ENCODE results near the gene UPF2. TPM values are rescaled to one million over a fixed set of nuclear protein-coding genes. Genes with fewer than 3 reads are reported as not detected.

UPF2 gene
- total and polyA plus RNA-seq, 4 donors, result 6.6 to 19.6 (median 16.4) TPM

DNA sequence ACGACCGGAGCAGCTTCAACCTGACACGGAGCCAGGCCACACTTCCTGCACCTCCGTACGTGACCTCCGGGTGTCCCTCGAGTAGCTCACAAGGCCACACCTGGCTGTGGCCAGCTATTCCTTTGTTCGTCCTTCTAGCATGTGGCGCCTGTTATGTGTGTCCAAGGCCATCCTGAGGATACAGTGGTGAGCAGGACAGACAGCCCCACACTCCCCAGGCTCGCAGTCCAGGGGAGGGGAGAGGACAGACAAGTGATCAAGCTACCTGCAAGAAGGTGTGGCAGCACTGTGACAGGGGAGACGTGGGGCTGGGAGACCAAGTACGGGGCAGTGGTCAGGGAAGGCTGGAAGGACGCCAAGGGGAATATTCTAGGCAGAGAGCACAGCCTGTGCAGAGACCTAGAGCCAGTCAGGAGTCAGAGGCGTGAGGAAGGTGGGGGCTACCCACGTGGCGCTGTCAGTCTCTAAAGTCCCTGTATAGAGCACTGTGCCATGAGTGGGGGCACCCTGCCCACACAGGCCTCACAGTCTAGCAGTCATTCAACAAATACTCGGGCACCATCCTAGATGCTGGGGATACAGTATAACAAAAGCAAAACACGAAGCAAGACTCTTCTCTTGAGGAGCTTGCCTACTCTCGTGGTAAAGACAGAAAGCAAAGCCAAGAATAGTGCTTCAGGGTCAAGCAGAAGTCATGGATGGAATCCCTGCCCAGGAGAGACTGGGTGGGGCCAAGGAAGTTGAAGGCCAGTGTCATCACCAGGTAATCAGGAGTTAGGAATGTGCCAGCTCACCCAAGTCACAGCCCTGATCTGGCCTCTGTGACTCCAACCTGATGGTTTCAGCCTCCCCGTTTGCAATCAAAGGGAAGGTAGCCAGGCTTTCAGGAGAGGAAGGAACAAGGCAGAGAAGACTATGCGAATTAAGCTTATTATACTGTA, 160.9 kb downstream of the UPF2 start:
- no peaks in the 10 kb centered on the region for H3K9me3 ChIP-seq (ENCODE audit: control insufficient read depth in 4 of 4, low read length in 3 of 4)
- H3K9ac ChIP-seq (ENCODE audit: low read depth in 1 of 2, low read length in 2 of 2), result no peak overlapping the region
- peaks cover 2 to 10% (median 8%) of the 10 kb centered on the region in 4 donors for H3K4me1 ChIP-seq (ENCODE audit: control insufficient read depth in 4 of 4, insufficient read depth in 4 of 4, low read length in 3 of 4)
- WGBS, result 87% methylated on average over 21 of the region's 21 CpGs
- no peak overlapping the region for H3K4me3 ChIP-seq (ENCODE audit: low read depth in 1 of 3, low read length in 3 of 3)
- DNase-seq (ENCODE audit: low spot score), result no peak
- H3K27ac ChIP-seq (ENCODE audit: low read depth in 1 of 2, low read length in 2 of 2), result no peak overlapping the region
- TF ChIP-seq RAD21 (IDR thresholded peaks at IDR 0.05) (peak; percentile 63 to 78), ZBTB33 (IDR thresholded peaks at IDR 0.05) (no peak), CTCF (IDR thresholded peaks at IDR 0.05; ENCODE audit: low read depth, low read length, missing input control) (peak; percentile 30)
- no peaks in the 10 kb centered on the region for H3K36me3 ChIP-seq (ENCODE audit: control insufficient read depth in 4 of 4, insufficient read depth in 3 of 4, low read depth in 1 of 4, low read length in 3 of 4)
- no peaks in the 10 kb centered on the region for H3K27me3 ChIP-seq (ENCODE audit: control insufficient read depth in 4 of 4, insufficient read depth in 4 of 4, low read length in 3 of 4)

DNA sequence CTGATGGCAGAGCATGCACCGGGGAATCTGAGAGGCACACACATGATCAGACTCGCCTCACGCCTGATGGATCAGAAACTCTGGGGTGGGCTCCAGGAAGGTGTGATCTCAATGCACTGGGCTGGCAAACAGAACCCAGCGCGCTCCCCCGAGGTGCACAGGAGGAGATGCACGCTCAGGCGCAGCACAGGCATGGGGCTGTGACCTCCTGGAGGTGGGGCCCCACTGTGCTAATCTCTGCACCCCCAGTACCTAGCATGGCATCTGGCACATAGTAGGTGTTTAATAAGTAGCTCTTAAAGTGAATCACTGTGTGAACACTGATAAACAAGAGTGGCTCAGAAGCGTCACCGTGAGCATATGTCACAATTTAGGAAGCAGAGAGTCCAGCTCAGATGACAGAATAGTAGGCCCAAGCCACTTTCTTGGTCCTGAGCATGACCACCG, 161.6 kb downstream of the UPF2 start:
- no peak overlapping the region for H3K9ac ChIP-seq (ENCODE audit: low read depth in 1 of 2, low read length in 2 of 2)
- no peaks in the 10 kb centered on the region for H3K9me3 ChIP-seq (ENCODE audit: control insufficient read depth in 4 of 4, low read length in 3 of 4)
- no peak for DNase-seq (ENCODE audit: low spot score)
- peaks cover 7 to 17% (median 13%) of the 10 kb centered on the region in 4 donors for H3K4me1 ChIP-seq (ENCODE audit: control insufficient read depth in 4 of 4, insufficient read depth in 4 of 4, low read length in 3 of 4)
- WGBS, result 87% methylated on average over 11 of the region's 11 CpGs
- TF ChIP-seq SP1 (IDR thresholded peaks at IDR 0.05) (no peak), HNF4G (IDR thresholded peaks at IDR 0.05) (no peak), TAF1 (conservative IDR thresholded peaks at IDR 0.05) (no peak), CTCF (IDR thresholded peaks at IDR 0.05; ENCODE audit: low read depth, low read length, missing input control) (no peak), ZBTB33 (IDR thresholded peaks at IDR 0.05) (no peak), HNF4A (conservative IDR thresholded peaks at IDR 0.05) (no peak), MAX (IDR thresholded peaks at IDR 0.05) (no peak), NR2F2 (IDR thresholded peaks at IDR 0.05) (no peak), JUND (IDR thresholded peaks at IDR 0.05) (no peak), FOXA1 (IDR thresholded peaks at IDR 0.05) (no peak), GABPA (IDR thresholded peaks at IDR 0.05 in 1 of 2, conservative IDR thresholded peaks at IDR 0.05 in 1 of 2) (no peak), FOXA2 (IDR thresholded peaks at IDR 0.05) (no peak)
- TF ChIP-seq, protein P1, sequence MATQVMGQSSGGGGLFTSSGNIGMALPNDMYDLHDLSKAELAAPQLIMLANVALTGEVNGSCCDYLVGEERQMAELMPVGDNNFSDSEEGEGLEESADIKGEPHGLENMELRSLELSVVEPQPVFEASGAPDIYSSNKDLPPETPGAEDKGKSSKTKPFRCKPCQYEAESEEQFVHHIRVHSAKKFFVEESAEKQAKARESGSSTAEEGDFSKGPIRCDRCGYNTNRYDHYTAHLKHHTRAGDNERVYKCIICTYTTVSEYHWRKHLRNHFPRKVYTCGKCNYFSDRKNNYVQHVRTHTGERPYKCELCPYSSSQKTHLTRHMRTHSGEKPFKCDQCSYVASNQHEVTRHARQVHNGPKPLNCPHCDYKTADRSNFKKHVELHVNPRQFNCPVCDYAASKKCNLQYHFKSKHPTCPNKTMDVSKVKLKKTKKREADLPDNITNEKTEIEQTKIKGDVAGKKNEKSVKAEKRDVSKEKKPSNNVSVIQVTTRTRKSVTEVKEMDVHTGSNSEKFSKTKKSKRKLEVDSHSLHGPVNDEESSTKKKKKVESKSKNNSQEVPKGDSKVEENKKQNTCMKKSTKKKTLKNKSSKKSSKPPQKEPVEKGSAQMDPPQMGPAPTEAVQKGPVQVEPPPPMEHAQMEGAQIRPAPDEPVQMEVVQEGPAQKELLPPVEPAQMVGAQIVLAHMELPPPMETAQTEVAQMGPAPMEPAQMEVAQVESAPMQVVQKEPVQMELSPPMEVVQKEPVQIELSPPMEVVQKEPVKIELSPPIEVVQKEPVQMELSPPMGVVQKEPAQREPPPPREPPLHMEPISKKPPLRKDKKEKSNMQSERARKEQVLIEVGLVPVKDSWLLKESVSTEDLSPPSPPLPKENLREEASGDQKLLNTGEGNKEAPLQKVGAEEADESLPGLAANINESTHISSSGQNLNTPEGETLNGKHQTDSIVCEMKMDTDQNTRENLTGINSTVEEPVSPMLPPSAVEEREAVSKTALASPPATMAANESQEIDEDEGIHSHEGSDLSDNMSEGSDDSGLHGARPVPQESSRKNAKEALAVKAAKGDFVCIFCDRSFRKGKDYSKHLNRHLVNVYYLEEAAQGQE (IDR thresholded peaks at IDR 0.05), result no peak
- TF ChIP-seq, protein P2, sequence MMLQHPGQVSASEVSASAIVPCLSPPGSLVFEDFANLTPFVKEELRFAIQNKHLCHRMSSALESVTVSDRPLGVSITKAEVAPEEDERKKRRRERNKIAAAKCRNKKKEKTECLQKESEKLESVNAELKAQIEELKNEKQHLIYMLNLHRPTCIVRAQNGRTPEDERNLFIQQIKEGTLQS (IDR thresholded peaks at IDR 0.05), result no peak
- no peak overlapping the region for H3K27ac ChIP-seq (ENCODE audit: low read depth in 1 of 2, low read length in 2 of 2)
- no peaks in the 10 kb centered on the region for H3K27me3 ChIP-seq (ENCODE audit: control insufficient read depth in 4 of 4, insufficient read depth in 4 of 4, low read length in 3 of 4)
- H3K36me3 ChIP-seq (ENCODE audit: control insufficient read depth in 4 of 4, insufficient read depth in 3 of 4, low read depth in 1 of 4, low read length in 3 of 4), result no peaks in the 10 kb centered on the region
- no peak overlapping the region for H3K4me3 ChIP-seq (ENCODE audit: low read depth in 1 of 3, low read length in 3 of 3)
